K562 (cell line): ENCODE data around the gene PPP2R2D. TPM values are rescaled to one million over a fixed set of nuclear protein-coding genes. Genes with fewer than 3 reads are reported as not detected.

Source experiments
- CHD2 ChIP-seq: IDR thresholded peaks from 2 replicates; pipeline ENCODE4 v1.6.1; 2011; ENCODE audit warnings: low read depth, low read length
- MAZ ChIP-seq, 2 experiments: fragments of 450-650 bp in 1 of 2; sonication (generic) in 1 of 2; formaldehyde crosslinking; IDR thresholded peaks in 1 of 2; conservative IDR thresholded peaks in 1 of 2; 2 replicates each; pipeline versions ENCODE4 v1.4.0 to v1.5.0; 2020; ENCODE audit warnings: mild to moderate bottlenecking in 1 of 2, missing genetic modification reagents in 1 of 2
- NONO ChIP-seq, 2 experiments: fragments of 200-400 bp in 1 of 2; fragments of 450-650 bp in 1 of 2; formaldehyde crosslinking in 1 of 2; IDR thresholded peaks; 2 replicates each; pipeline ENCODE4 v1.6.1; 2017; ENCODE audit warnings: low read depth in 2 of 2, mild to moderate bottlenecking in 2 of 2, moderate library complexity in 2 of 2, low read length in 1 of 2
- POLR2AphosphoS5 ChIP-seq: IDR thresholded peaks from 2 replicates; pipeline ENCODE4 v1.6.1; 2011; ENCODE audit warnings: mild to moderate bottlenecking, low read depth, low read length, moderate library complexity; ENCODE audit not compliant: control insufficient read depth, insufficient read depth
- RAD21 ChIP-seq, 2 experiments: fragments of 250-450 bp in 1 of 2; fragments of 450-650 bp in 1 of 2; sonication (Bioruptor Pico) in 1 of 2; formaldehyde crosslinking in 1 of 2; IDR thresholded peaks in 1 of 2; conservative IDR thresholded peaks in 1 of 2; 2 replicates each; pipeline versions ENCODE4 v1.4.0 to v1.8.0; 2020 to 2022; ENCODE audit warnings: mild to moderate bottlenecking in 2 of 2, moderate library complexity in 1 of 2
- RFX5 ChIP-seq: IDR thresholded peaks from 2 replicates; pipeline ENCODE4 v1.6.1; 2011; ENCODE audit warnings: low read depth, mild to moderate bottlenecking, improper control_type of control experiment, low read length
- SMC3 ChIP-seq: conservative IDR thresholded peaks from 2 replicates; pipeline ENCODE4 v1.6.1; 2011; ENCODE audit warnings: low read depth, low read length, improper control_type of control experiment; ENCODE audit not compliant: insufficient read depth
- SOX6 ChIP-seq: fragments of 450-650 bp; IDR thresholded peaks from 2 replicates; pipeline ENCODE4 v1.6.1; 2014; ENCODE audit warnings: mild to moderate bottlenecking
- ZNF561 ChIP-seq: fragments of 450-650 bp; formaldehyde crosslinking; conservative IDR thresholded peaks from 2 replicates; pipeline ENCODE4 v1.4.0; 2020; ENCODE audit warnings: mild to moderate bottlenecking, moderate library complexity
- polyA plus RNA-seq, 8 experiments: library from polyadenylated mRNA; depleted of rRNA in 4 of 8; stranded (reverse) in 5 of 8; unstranded in 3 of 8; fragments of >200 nt; fragmentation: Nextera tagmentation in 2 of 8; fragmentation: Illumina TruSeq in 1 of 8; extraction: Ambion mirVana in 2 of 8; extraction: Trizol in 1 of 8; gene quantifications; 2 replicates each; pipeline versions ENCODE4 v1.2.1 to v1.2.3, GENCODE V29; 2011 to 2014; ENCODE audit warnings: inconsistent platforms in 1 of 8, missing spikeins in 1 of 8
- total RNA-seq, 7 experiments: library from RNA; depleted of rRNA in 6 of 7; stranded (reverse); fragments of >200 nt in 6 of 7; fragmentation: Illumina TruSeq in 2 of 7; extraction: Trizol in 2 of 7; gene quantifications; 2 replicates each; pipeline versions ENCODE4 v1.2.1 to v1.2.3, GENCODE V29; 2011 to 2021; ENCODE audit warnings: low replicate concordance in 1 of 7
- TF ChIP-seq, protein P1 (sequence below), 3 experiments: IDR thresholded peaks in 2 of 3; conservative IDR thresholded peaks in 1 of 3; 2 replicates each; pipeline ENCODE4 v1.5.1; 2011 to 2012; ENCODE audit warnings: low read length in 3 of 3, mild to moderate bottlenecking in 3 of 3, control low read depth in 2 of 3, improper control_type of control experiment in 1 of 3, inconsistent platforms in 1 of 3, low read depth in 1 of 3, mixed read lengths in 1 of 3, moderate library complexity in 1 of 3; ENCODE audit not compliant: insufficient read depth in 2 of 3
- TF ChIP-seq, protein P2 (sequence below): sonication (generic); formaldehyde crosslinking; IDR thresholded peaks from 2 replicates; pipeline ENCODE4 v1.8.1; 2023; ENCODE audit warnings: mild to moderate bottlenecking, missing genetic modification reagents, moderate library complexity
- TF ChIP-seq, protein P3 (sequence below): sonication (generic); formaldehyde crosslinking; IDR thresholded peaks from 2 replicates; pipeline ENCODE4 v1.8.0; 2022; ENCODE audit warnings: missing genetic modification reagents, mild to moderate bottlenecking, moderate library complexity, borderline replicate concordance

The PPP2R2D gene
- total and polyA plus RNA-seq, 9 of the 15 experiments (the other 6 are each of a cell fraction or from before 2014, with no cell fraction given): 1.9 to 37.0 (median 26.8) TPM

DNA sequence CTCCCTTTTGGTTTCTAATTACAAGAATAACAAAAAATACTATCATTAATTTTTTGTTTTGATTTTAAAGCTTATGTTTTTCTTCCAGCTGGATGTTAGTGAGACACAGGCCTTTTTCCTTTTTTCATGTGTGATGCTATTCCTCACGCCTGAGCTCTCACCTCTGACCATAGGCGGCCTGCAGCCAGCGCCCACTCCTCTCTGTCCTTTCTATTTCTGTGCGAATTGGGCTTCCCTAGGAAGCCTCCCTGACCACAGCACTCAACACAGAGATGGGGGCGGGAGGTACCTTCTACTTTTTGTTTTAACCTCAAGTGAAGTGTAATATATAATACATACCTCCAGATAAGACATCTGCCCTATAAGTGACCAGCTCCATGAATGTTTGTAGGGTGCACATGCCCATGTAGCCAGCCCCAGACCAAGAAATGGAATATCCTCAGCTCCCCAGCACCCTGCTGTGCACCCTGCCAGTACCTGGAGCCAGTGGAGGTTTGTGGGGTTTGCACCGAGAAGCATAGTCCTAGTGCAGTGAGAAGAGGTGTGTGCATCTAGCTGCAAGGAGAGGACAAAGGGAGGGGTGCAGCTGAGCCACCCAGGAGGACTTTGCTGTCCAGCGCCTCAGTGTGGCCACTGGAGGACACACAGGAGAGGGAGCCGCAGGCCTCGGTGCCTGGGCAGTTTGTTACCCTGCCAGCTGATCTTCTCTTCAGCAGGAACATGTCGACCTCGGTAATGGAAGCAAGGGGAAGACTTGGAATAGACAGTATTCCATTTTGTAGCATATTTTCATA lies 42.4 kb downstream of the PPP2R2D start (continued):
- TF ChIP-seq, protein P1, sequence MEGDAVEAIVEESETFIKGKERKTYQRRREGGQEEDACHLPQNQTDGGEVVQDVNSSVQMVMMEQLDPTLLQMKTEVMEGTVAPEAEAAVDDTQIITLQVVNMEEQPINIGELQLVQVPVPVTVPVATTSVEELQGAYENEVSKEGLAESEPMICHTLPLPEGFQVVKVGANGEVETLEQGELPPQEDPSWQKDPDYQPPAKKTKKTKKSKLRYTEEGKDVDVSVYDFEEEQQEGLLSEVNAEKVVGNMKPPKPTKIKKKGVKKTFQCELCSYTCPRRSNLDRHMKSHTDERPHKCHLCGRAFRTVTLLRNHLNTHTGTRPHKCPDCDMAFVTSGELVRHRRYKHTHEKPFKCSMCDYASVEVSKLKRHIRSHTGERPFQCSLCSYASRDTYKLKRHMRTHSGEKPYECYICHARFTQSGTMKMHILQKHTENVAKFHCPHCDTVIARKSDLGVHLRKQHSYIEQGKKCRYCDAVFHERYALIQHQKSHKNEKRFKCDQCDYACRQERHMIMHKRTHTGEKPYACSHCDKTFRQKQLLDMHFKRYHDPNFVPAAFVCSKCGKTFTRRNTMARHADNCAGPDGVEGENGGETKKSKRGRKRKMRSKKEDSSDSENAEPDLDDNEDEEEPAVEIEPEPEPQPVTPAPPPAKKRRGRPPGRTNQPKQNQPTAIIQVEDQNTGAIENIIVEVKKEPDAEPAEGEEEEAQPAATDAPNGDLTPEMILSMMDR (IDR thresholded peaks at IDR 0.05 in 2 of 3, conservative IDR thresholded peaks at IDR 0.05 in 1 of 3; ENCODE audit: insufficient read depth in 2 of 3, low read depth in 1 of 3, low read length in 3 of 3): peak; percentile 62 to 74 (median 64)
- TF ChIP-seq NONO (IDR thresholded peaks at IDR 0.05; ENCODE audit: low read depth in 2 of 2, low read length in 1 of 2): no peak
- TF ChIP-seq, protein P2, sequence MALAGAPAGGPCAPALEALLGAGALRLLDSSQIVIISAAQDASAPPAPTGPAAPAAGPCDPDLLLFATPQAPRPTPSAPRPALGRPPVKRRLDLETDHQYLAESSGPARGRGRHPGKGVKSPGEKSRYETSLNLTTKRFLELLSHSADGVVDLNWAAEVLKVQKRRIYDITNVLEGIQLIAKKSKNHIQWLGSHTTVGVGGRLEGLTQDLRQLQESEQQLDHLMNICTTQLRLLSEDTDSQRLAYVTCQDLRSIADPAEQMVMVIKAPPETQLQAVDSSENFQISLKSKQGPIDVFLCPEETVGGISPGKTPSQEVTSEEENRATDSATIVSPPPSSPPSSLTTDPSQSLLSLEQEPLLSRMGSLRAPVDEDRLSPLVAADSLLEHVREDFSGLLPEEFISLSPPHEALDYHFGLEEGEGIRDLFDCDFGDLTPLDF (CRISPR knock-in tag): no peak
- 0 out of 2 replicates have a peak, but pooled peaks have one; percentile 24 for TF ChIP-seq POLR2AphosphoS5
- no peak for TF ChIP-seq RFX5
- TF ChIP-seq CHD2: no peak
- 0 out of 2 replicates have a peak, but pooled peaks have one; percentile 19 for TF ChIP-seq SOX6
- peak; percentile 43 for TF ChIP-seq SMC3
- peak in 1 of 2 experiments; percentile 48; a peak in 2 of 4 replicates for TF ChIP-seq MAZ (CRISPR knock-in tag; conservative IDR thresholded peaks at IDR 0.05 in 1 of 2, IDR thresholded peaks at IDR 0.05 in 1 of 2)
- TF ChIP-seq, protein P3, sequence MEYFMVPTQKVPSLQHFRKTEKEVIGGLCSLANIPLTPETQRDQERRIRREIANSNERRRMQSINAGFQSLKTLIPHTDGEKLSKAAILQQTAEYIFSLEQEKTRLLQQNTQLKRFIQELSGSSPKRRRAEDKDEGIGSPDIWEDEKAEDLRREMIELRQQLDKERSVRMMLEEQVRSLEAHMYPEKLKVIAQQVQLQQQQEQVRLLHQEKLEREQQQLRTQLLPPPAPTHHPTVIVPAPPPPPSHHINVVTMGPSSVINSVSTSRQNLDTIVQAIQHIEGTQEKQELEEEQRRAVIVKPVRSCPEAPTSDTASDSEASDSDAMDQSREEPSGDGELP (CRISPR knock-in tag): peak; percentile 63; the same call in 1 of the 2 replicates
- TF ChIP-seq ZNF561: no peak
- TF ChIP-seq RAD21 (CRISPR knock-in tag; conservative IDR thresholded peaks at IDR 0.05 in 1 of 2, IDR thresholded peaks at IDR 0.05 in 1 of 2): peak; percentile 24 to 60; a peak in 3 of 4 replicates
